ENCODE results near the gene SOS2. TPM values are rescaled to one million over a fixed set of nuclear protein-coding genes. Genes with fewer than 3 reads are reported as not detected.

Gene SOS2
- total and polyA plus RNA-seq, 2 donors (not counting 3 experiments of a cell fraction or from before 2014, with no cell fraction given), result 6.7 to 21.3 TPM

GRCh38 chr14:50094056-50094755 lies 137.2 kb downstream of the SOS2 start:
- FAIRE-seq (no peak), DNase-seq (ENCODE audit: low read depth, low spot score) (no peak)
- Histone ChIP-seq H3K4me3 (replicated peaks in 1 of 3; ENCODE audit: insufficient read depth in 1 of 3, low read depth in 1 of 3, low read length in 3 of 3) (no peak overlapping the region), H3K79me2 (ENCODE audit: control insufficient read depth, insufficient read depth, low read length) (no peaks in the 10 kb centered on the region), H3K27ac (ENCODE audit: insufficient read depth, low read depth, low read length) (no peak overlapping the region), H3K9me1 (replicated peaks; ENCODE audit: control insufficient read depth, extremely low read depth, insufficient read depth, low read length) (no peaks in the 10 kb centered on the region), H3K36me3 (ENCODE audit: control insufficient read depth in 2 of 2, extremely low read depth in 1 of 2, insufficient read depth in 2 of 2, low read length in 2 of 2) (no peaks in the 10 kb centered on the region), H3K4me1 (ENCODE audit: control insufficient read depth, extremely low read depth, insufficient read depth, low read length) (no peaks in the 10 kb centered on the region), H3K9me3 (replicated peaks; ENCODE audit: control insufficient read depth, insufficient read depth, low read length) (no peaks in the 10 kb centered on the region), H4K20me1 (replicated peaks; ENCODE audit: control insufficient read depth, extremely low read depth, insufficient read depth, low read length) (no peaks in the 10 kb centered on the region), H2AFZ (ENCODE audit: low read depth, low read length) (no peak overlapping the region), H3K9ac (replicated peaks; ENCODE audit: extremely low read depth, insufficient read depth, low read length) (no peak overlapping the region), H3K27me3 (ENCODE audit: control insufficient read depth in 2 of 2, insufficient read depth in 2 of 2, low read length in 2 of 2) (no peaks in the 10 kb centered on the region), H3K4me2 (ENCODE audit: insufficient read depth, low read length) (no peak overlapping the region)
- intact Hi-C loops (cut with micrococcal nuclease) (loop anchor here (10.0 kb wide), 1 partner anchor 49 kb away; no protein-coding TSS in a partner anchor), dilution Hi-C loops (cut with MboI; ENCODE audit: extremely low pct_ligation_motif_present, low sequenced_read_pairs) (no loop called here)
- CTCF ChIA-PET, result interaction anchor here (0.9 to 2.2 kb wide), 5 partner anchors 10 to 228 kb away, joined by 3 to 7 read pairs (median 4); no protein-coding TSS in a partner anchor
- TF ChIP-seq FOS (IDR thresholded peaks at IDR 0.05; ENCODE audit: borderline replicate concordance, insufficient read depth, low read length) (no peak), EZH2 (IDR thresholded peaks at IDR 0.05; ENCODE audit: borderline replicate concordance, low read depth, low read length, severe bottlenecking) (no peak), MAX (IDR thresholded peaks at IDR 0.05; ENCODE audit: insufficient read depth, insufficient read length) (no peak), JUN (IDR thresholded peaks at IDR 0.05; ENCODE audit: borderline replicate concordance, insufficient read depth, insufficient read length, low read depth) (no peak), CTCF (IDR thresholded peaks at IDR 0.05; ENCODE audit: extremely low read depth in 1 of 2, insufficient read depth in 1 of 2, low read depth in 1 of 2, low read length in 2 of 2) (no peak), GATA2 (IDR thresholded peaks at IDR 0.05; ENCODE audit: insufficient read depth, insufficient read length, low read depth, low read length) (no peak), MYC (IDR thresholded peaks at IDR 0.05; ENCODE audit: low read depth, low read length) (no peak), POLR2AphosphoS5 (IDR thresholded peaks at IDR 0.05; ENCODE audit: insufficient read depth, low read depth, low read length) (no peak), POLR2A (IDR thresholded peaks at IDR 0.05; ENCODE audit: low read depth, low read length) (no peak)
- no TSS peak for BruUV-seq (replicated peaks)
- POLR2A ChIA-PET, result interaction anchor here (0.7 kb wide), 1 partner anchor 37 kb away, joined by 4 read pairs; no protein-coding TSS in a partner anchor
